Fibroblast of peridontal ligament (primary cell): ENCODE data around the gene FMN1.

Experiments used
- DNase-seq: peaks from one replicate; pipeline ENCODE4 v3.0.0-alpha.2; 2010; ENCODE audit errors: extremely low read depth

The FMN1 gene

DNA sequence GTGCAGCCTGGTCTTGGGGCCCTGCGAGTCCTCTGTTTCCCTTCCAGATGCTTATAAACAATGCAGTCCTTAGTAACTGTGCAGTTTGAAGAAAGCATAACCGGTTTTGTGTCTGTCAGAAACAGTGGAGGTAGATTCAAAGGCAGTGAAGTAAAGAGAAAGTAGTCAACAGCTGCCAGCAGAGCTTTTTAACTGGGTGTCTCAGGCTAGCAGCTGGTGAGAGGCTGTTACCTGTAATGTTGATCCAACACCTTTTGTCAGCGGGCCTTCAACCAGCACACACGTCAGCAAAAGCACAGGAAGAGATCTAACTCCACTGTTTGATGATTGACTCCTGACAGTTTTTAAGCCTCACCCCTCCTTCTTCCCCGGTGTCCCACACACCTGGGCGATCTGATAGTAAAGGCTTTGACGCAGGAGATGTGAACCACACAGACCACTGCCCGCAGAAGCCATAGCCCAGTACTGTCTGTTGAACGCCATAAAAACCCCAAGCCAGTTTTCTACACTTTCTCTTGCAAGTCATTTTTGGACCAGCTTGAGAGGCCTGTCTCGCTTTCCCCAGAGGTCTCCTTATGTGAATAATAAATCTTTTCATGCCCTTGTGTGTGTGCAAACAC, 178.0 kb downstream of the FMN1 start:
- no peak for DNase-seq

DNA sequence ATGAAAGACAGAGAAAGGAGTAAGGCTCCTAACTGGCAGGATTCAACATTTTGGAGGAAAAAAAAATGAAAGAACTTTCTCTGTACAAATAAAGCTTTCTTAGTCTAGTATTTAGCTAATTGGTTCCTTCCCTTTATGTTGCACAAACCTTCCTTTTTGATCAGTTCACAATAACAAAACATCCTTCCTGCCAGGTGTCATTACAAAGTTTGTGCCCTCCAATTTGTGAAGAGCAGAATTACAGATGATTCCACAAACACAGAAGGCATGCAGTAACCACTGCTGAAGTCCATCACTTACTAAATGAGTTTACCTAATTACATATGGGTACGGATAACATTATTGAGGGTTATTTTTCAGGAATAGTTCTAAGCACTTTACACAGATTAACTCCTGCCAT, 179.9 kb downstream of the FMN1 start:
- no peak for DNase-seq

DNA sequence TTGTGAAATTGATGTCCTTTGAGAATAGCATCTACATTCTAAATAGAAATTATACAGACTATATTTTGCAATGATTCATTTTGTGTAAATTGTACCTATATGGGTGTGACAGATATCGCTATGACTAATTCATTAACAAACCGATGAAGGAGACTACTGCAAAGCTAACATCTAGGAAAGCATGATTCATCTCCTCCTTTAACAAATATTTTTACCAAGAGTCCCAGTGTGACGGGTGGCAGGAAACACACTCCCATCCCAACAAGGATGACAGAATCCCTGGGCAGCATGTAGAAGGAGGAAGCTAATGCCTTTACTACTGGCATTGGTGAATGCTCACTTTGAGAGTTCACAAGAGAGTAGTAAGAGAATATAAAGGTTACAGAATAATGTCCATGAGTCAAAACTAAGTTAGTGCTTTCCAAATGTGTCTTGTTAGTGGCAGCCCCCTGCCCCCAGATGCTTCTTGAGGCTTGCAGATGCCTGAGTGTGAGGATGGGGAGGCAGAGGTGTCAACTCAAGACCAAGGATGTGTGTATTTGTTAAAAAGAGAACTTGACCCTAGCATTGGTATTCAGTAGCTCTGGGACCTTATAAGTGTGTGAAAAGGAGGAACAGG, 180.6 kb downstream of the FMN1 start:
- peak; percentile 46 for DNase-seq

DNA sequence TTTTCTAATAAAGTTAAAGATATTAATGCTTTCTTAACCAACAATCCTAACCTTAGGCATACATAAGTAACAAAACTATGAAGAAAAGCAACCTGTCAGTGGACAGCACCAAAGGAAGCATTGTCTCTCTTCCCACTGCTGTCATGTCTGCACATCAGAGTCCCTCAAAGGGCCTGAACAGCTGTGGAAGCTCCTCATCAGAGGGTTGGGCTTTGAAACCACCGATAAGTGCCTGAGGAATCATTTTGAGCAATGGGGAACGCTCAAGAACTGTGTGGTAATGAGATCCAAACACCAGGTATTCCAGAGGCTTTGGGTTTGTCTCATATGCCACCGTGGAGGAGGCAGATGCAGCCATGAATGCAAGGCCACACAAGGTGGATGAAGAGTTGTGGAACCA, 182.5 kb downstream of the FMN1 start:
- DNase-seq = no peak

DNA sequence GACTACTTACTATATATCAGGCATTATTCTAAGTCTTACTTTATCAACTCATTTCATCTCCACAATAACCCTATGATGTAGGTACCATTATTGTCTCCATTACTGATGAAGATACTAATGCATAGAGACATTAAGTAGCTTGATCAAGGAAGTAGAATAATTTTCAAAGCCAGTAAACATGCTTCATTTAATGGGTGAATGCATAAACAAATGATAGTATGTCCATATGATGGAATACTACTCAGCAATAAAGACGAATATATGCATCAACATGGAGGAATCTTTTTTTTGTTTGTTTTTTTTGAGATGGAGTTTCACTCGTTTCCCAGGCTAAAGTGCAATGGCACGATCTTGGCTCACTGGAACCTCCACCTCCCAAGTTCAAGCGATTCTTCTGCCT, 184.9 kb downstream of the FMN1 start:
- DNase-seq = no peak

DNA sequence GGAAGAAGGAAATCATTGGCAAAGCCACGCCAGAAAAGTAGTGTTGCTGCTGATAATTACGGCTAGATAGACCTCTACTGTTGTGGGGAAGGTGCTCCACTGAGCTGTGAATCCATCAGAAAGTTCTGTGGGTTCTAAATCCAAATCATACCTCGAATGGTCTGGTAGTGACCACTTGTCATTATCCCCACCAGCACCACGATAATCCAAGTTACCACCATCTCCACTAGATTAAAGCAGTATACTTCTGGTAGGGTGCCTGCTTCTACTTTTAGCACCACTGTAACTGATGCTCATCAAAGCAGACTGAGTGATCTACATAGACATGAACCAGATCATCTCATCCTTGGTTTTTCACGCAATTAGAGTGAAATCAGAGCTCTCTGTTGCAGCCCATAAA, 185.5 kb downstream of the FMN1 start:
- DNase-seq = no peak

DNA sequence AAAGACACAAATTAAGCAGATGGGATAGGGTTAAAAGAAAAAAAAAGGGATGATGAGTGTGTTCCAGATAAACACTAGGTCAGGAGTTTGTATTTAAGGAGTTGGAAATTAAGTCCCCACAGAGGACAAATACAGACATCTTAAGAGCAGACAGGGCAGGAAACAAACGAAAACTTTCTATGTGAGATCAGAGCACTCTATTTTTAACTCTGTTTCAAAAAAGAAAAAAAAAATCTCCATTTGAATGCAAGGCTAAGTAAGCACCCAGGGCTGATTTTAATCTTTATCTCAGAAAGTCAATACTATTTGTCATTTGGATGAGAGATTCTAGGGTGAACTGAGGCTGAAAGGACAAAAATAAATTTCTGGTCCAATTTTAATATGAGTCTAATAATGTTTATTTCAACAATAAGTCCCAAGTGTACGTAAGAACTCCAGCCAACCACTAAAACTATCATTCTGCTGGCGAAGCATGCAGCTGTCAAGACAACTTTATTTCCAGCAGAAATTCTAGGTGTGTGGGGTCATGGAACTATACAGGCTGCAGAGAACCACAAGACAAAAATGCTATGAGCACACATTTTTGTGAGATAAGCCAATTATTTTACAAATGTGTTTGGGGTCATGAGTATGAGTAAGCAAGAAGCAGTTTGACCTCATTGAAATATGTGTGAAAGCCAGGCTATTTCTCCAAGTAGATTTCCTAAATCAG, 186.1 kb downstream of the FMN1 start:
- peak; percentile 42 for DNase-seq

DNA sequence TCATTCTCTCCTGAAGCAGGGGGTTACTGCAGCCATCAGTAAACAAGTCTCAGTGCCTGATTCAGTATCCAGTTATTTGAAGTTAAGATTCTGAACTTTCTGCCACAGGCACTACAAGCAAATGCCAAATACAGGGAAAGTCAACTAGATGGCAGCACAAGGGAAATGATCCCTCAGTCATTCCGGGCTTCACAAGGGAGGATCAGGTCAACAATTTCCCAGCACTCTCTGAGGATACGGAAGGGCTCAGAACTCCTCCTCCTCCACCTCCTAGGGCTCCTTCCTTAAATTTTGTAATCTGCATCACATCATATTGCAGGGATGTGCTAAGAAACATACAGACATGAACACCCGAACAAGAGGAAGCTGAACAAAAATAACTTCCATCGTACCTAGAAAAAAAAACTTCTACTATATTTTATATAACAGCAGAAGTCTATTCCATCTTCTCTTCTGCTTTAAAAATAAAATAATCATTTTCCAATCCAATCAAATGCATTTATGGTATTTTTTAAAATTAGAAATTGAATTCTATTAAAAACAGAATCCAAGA, 187.1 kb downstream of the FMN1 start:
- DNase-seq = peak; percentile 82

DNA sequence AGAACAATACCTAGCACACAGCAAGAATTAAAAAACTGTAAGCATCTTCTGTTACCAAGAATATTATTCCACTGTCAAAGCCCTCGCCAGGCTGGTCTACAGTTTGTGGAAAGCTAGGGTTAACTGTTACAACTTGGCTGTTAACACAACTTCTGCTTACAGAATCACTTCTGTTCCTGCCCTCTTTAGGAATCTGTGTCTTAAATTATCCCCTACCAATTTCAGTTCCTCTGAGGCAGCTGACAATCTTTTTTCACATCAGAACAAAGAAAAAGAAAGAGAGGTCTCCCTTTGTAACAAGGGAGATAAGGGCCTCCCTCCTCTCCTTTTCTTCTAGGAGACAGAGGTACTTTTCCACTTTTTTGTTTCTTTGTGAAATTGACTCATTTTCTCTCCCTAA, 188.9 kb downstream of the FMN1 start:
- DNase-seq = no peak

DNA sequence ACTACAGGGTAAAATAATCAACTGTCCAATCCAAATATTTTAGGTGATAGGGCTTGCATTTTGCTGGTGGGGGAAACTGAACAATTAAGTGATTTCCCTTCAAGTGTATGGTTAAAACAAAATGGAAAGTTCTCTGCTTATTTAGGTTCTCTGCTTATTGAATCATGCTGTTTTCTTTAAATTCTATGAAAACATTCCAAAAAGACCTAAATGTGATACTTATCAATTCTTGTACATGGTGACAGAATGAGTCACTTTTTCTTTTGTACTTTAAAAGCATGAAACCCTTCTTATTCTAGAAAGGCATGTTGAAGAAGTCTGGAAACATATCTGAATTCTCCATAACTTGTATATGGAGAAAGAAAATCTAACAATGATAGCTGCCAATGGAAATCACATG, 192.6 kb downstream of the FMN1 start:
- DNase-seq = no peak

DNA sequence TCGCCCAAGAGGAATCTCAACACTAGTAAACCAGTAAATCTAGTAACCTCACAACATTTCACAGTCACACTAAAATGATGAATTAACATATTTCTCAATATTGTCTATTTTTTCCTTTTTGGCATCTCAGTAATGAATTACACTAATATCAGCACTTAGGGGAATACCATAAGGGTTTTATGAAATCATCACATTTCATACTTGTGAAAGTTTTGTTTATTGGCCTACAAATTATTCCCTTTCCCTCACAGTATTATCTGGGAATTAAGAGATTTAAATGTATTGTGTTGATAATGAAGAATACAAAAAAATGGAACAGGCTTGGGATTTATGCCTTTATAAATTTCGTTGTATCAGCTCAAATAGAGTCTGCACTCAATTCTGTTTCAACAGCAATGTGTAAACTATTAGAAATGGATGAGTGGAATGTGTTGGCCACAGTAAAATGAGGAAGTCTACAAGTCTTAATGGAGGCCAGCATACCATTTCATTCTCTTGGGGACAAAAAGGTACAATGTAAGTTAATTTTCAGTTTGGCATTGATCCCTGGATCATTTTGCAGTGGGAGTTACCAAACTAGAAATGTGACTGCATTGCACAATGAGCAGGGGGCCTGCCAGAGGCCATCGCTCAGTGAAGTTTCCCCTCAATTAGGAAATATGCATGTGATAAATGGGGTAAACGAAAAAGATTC, 195.4 kb downstream of the FMN1 start:
- no peak for DNase-seq

DNA sequence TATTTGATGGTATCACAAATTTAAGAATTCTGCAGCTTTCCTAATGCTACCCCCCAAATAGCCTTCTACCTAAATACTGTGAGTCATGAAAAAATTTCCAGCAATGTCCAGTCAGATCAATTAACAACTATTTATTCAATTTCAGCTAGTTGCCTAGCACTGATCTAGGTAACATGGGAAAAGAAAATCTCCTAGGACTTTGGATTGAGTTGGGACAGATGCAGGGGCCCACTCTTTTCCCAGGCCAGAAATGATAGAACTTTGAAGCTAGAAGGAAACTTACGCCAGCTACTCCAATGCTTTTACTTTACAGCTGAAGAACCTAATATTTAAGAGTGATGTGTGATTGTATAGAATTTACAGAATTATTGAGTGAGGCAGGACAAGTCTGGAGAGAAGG, 196.3 kb downstream of the FMN1 start:
- DNase-seq = no peak

DNA sequence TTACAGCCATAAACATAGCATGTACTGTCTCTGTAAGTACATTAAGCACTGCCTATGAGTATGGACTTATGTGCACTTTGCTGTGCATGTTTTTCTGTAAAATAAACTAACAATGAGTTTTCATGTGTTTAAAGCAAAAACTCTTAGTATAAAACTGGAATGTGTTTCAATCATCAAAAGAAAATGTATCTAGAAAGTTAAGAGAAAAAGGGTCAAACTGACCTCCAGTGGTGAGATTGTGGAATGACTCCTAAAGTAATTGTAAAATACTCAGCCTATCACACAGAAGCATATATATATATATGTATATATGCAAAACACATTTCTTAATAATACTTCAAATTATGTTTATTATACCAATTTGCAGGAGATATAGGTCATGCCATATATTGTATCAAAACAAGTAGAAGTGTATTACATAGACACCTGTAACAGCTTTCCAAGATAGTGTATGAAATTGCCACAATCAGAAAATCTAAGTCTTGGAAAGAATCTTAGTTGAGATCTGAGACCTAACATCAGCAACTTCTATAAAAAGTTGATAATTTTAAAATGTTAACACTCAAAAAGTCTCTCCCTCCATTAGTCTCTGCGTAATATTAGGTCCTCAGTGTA, 199.6 kb downstream of the FMN1 start:
- peak; percentile 88 for DNase-seq

DNA sequence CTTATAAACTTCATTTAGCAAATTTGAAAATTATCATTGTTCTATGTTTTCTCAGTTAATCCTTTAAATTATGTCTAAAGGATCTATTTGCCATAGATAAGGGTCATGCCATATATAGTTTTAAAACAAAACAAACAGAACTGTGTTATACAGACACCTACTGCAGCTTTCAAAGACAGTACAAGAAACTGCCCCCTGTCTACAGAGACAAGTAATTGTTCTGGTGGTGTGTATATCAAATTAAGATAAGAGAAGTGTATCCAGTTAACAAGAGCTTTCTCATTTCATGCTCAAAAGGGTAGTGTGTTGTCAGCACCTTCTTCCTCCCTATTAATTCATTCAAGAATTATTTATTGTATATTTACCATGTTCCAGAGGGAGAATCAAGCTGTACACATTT, 201.2 kb downstream of the FMN1 start:
- peak; percentile 50 for DNase-seq

DNA sequence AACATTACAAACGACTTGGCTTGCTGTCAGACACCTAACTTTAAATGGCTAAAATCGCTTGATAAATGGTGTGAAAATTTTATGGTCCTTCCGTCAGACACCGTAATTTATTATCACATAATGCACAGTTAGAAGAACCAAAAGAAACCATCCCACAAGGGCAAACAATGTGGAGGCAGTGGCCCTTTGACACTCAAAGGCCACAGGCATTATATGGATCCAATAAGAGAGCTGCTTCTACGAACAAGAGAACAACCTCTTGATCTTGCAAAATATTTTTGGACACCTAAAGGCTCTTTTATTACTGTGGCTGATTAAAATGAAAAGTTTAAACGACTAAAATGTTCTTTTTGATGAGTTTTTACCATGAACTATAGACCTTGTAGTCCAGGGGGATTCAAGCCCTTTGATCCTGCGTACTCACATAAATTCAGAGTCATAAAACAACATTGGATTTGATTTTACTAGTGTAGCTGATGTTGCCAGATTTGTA, 202.8 kb downstream of the FMN1 start:
- DNase-seq = no peak

DNA sequence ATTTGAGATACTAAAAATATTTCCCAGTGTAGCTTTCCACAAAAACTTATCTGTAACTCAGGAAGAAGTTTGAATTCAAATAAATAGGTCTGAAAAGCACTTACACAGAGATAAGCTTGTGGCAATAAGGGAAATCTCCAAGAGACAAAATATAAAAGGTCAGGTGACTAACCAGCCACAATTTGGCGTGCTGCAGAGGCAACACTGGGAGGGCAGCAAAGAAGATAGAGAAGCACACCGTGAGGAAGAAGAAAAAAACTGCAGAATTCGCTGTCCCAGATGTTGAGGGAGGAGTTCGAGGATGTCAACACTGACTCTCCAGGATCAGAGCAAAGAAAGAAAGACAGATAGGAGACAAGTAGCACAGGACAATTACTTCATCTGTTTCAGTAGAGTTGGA, 204.4 kb downstream of the FMN1 start:
- DNase-seq = no peak

DNA sequence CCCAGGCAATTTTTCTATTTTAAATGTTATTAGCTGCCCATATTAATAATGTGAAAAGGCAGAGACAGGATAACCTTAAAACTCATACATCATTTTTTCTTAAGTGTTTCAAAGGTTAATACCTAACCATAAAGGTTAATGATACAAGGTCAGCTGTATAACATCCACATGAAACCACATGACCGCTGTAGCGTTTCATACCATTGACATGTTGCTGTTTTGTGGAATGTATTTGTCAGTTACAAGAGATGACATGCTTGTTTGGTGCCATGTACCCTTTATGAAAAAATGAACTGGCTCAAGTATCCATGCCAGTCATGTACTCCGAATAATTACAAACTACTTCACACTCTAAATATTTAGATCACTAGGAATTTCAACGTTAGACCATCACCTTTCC, 207.4 kb downstream of the FMN1 start:
- DNase-seq = no peak

DNA sequence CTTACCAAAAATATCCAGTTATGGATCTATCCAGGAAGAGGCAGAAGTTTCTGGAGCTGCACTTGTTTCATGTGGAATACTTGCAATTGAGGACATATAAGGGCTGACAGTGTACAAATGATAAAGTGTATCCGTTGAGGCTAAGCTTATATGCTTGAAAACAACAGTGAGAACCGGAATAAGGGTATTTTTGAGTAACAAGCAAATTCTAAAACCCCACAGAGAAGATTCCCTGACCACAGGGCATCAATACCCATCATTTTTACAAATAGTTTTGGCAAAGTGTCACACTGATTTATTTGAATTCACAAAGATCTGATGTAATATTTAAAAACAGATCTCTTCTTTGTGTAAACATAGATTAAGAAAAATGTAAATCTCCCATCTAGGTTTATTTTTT, 208.4 kb downstream of the FMN1 start:
- DNase-seq = peak; percentile 55

DNA sequence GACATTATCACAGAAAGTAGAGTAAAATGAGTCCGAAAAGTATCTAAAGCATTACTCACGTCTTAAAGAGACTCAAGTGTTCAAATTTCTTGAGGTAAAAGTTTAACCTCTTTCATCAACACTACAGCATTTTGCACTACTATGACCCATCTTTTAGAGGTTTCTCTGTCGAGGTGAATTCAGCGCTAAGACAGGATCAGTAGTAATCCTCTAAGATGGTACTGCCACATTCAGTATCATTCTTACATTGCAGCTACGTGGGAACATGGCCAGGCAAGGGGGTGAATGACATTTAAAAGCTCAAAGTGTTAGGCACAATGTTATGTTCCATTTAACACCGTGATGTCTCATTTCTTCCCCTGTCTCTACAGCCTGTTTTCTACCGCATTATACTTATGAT, 210.8 kb downstream of the FMN1 start:
- DNase-seq = no peak

DNA sequence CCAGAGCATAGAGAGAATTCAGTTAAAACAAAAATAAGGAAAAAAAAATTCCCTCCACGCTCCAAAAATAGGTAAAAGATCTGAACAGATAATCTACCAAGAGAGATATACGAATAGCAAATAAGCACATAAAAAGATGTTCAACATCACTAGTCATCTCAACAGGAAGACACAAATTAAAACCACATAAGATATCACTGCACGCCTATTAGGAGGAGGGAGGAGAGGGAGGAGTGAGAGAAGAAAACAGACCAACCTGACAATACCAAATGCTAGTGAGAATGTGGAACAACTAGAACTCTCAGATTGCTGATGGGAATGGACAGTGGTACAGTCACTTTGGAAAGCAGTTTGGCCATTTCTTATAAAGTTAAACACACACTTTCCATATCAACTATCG, 212.5 kb downstream of the FMN1 start:
- no peak for DNase-seq

DNA sequence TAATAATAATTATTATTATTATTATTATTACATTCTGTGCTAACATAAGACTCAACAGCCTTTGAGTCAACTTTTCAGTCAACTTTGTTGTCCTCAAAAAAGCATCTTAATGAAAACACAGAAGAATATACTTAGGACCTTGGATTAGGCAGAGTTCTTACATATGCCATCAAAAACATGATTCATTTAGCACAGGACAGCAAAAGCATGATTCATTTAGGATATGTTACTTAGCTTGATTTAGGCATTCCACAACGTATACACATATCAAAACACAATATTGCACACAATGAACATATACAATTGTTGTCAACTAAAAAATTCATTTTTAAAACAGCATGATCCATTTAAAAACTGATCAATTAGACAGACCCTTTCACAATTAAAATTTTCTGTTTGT, 213.0 kb downstream of the FMN1 start:
- DNase-seq = peak; percentile 50

DNA sequence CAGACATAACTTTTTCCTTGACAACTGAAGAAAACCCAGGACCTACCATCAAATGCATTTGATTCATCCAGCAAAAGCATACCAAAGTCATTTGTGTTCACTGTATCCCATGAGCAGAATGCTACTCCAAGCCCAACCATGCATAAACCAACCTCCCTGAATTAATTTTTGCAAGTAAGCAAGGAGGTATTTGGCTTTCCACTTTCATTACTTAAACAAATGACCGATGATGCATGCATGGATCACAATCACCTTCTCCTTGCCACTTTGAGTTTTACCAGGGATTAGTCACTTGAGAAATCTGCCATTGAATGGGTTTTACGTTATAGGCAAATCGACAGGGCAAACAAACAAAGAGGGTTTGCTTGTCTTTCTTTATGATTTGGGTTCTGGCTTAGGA, 214.8 kb downstream of the FMN1 start:
- DNase-seq = peak; percentile 98
